Stimulated activated CD4-positive, alpha-beta T cell treated with anti-CD3 and anti-CD28 coated beads, Interleukin-1b, Interleukin-23, amount 100 ng/mL, for 24 hours (primary cell): Measurements from ENCODE around the gene SPARCL1.
"Not testable (repeated sequence)": the region's sequence is repeated elsewhere in the genome, so short reads cannot be mapped to it uniquely, and the experiment has no call there.

Experiments used
- DNase-seq, 4 experiments: peaks; one replicate each; pipeline ENCODE4 v3.0.0-alpha.2; 2020; ENCODE audit warnings: low read depth in 4 of 4, low spot score in 1 of 4

SPARCL1 gene

GRCh38 chr4:87446375-87446774, 82.8 kb downstream of the SPARCL1 start:
- DNase-seq: not testable (repeated sequence)

- DNase-seq: no peak
These were observed 83.2 kb downstream of the SPARCL1 start for GRCh38 chr4:87445964-87446363.

GRCh38 chr4:87444741-87445140, 84.4 kb downstream of the SPARCL1 start:
- DNase-seq: no peak

- no peak for DNase-seq
These were observed 86.3 kb downstream of the SPARCL1 start for GRCh38 chr4:87442889-87443288.

GRCh38 chr4:87433342-87433741, 95.8 kb downstream of the SPARCL1 start:
- no peak for DNase-seq

- DNase-seq: no peak
These were observed 99.1 kb downstream of the SPARCL1 start for GRCh38 chr4:87430038-87430437.

- DNase-seq: no peak
These were observed 100.2 kb downstream of the SPARCL1 start for GRCh38 chr4:87428979-87429378.

- DNase-seq: no peak
These were observed 101.7 kb downstream of the SPARCL1 start for GRCh38 chr4:87427518-87427868.

- DNase-seq: no peak
These were observed 102.2 kb downstream of the SPARCL1 start for GRCh38 chr4:87426865-87427517.

GRCh38 chr4:87425711-87426110, 103.5 kb downstream of the SPARCL1 start:
- DNase-seq: no peak

- DNase-seq: not testable (repeated sequence)
These were observed 105.1 kb downstream of the SPARCL1 start for GRCh38 chr4:87424099-87424543.
